GM19328 (cell line): Measurements from ENCODE around the gene SMAD5.
A peak's percentile ranks its signal among the peaks of the same experiment; 100 is the strongest.

Source experiments
- ATAC-seq: cut with Tn5 transposase; IDR thresholded peaks from one replicate; pipeline ENCODE4 v1.9.1; 2021; ENCODE audit warnings: mild to moderate bottlenecking, moderate library complexity; ENCODE audit not compliant: unreplicated experiment

The SMAD5 gene

GRCh38 chr5:136114414-136115125 is 18.1 kb upstream of the SMAD5 start:
- no peak for ATAC-seq

- no peak for ATAC-seq
Measured at GRCh38 chr5:136115183-136115865, 17.3 kb upstream of the SMAD5 start.

GRCh38 chr5:136120529-136120928 is 12.1 kb upstream of the SMAD5 start:
- no peak for ATAC-seq

- no peak for ATAC-seq
Measured at GRCh38 chr5:136123236-136123768, 9.3 kb upstream of the SMAD5 start.

GRCh38 chr5:136127560-136127959 is 5.1 kb upstream of the SMAD5 start:
- ATAC-seq = no peak

GRCh38 chr5:136128481-136128880 is 4.2 kb upstream of the SMAD5 start:
- ATAC-seq = no peak

- ATAC-seq = no peak
Measured at GRCh38 chr5:136129445-136129844, 3.2 kb upstream of the SMAD5 start.

- ATAC-seq = no peak
Measured at GRCh38 chr5:136130581-136130980, 2.1 kb upstream of the SMAD5 start.

GRCh38 chr5:136132087-136132486 is 558 bp upstream of the SMAD5 start:
- no peak for ATAC-seq

- ATAC-seq = peak; percentile 38
Measured at GRCh38 chr5:136133222-136133921, 727 bp downstream of the SMAD5 start.

GRCh38 chr5:136133922-136134379 is 1.3 kb downstream of the SMAD5 start:
- ATAC-seq = no peak

- no peak for ATAC-seq
Measured at GRCh38 chr5:136134653-136135052, 2.0 kb downstream of the SMAD5 start.

- ATAC-seq = no peak
Measured at GRCh38 chr5:136135536-136135935, 2.9 kb downstream of the SMAD5 start.

GRCh38 chr5:136137497-136138220 is 5.0 kb downstream of the SMAD5 start:
- no peak for ATAC-seq

- peak; percentile 66 for ATAC-seq
Measured at GRCh38 chr5:136141561-136141960, 8.9 kb downstream of the SMAD5 start.

- no peak for ATAC-seq
Measured at GRCh38 chr5:136143312-136143711, 10.7 kb downstream of the SMAD5 start.

- no peak for ATAC-seq
Measured at GRCh38 chr5:136143763-136144162, 11.1 kb downstream of the SMAD5 start.

- peak; percentile 54 for ATAC-seq
Measured at GRCh38 chr5:136145030-136145429, 12.4 kb downstream of the SMAD5 start.

GRCh38 chr5:136146201-136146600 is 13.6 kb downstream of the SMAD5 start:
- ATAC-seq = no peak

GRCh38 chr5:136147632-136148031 is 15.0 kb downstream of the SMAD5 start:
- no peak for ATAC-seq

GRCh38 chr5:136149891-136150290 is 17.2 kb downstream of the SMAD5 start:
- no peak for ATAC-seq
